ENCODE data around the gene PTPRM.

The PTPRM gene

GRCh38 chr18:8274370-8274769, 707.3 kb downstream of the PTPRM start:
- ATAC-seq, result no peak
- TF ChIP-seq ZFP30 (CRISPR knock-in tag; IDR thresholded peaks at IDR 0.05) (no peak), ZNF8 (CRISPR knock-in tag; IDR thresholded peaks at IDR 0.05) (no peak)

- no peak for ATAC-seq
- TF ChIP-seq ZNF8 (CRISPR knock-in tag; IDR thresholded peaks at IDR 0.05) (no peak), ZFP3 (CRISPR knock-in tag; IDR thresholded peaks at IDR 0.05) (no peak), PATZ1 (CRISPR knock-in tag; IDR thresholded peaks at IDR 0.05; ENCODE audit: borderline replicate concordance) (no peak), POU6F1 (CRISPR knock-in tag; IDR thresholded peaks at IDR 0.05; ENCODE audit: borderline replicate concordance, low read depth) (no peak), OSR1 (CRISPR knock-in tag; IDR thresholded peaks at IDR 0.05) (no peak)
Observed at GRCh38 chr18:8276406-8276805, 709.3 kb downstream of the PTPRM start.

GRCh38 chr18:8277270-8277669, 710.2 kb downstream of the PTPRM start:
- no peak for ATAC-seq
- TF ChIP-seq RARB (CRISPR knock-in tag; IDR thresholded peaks at IDR 0.05), result no peak
- TF ChIP-seq SNAI2 (CRISPR knock-in tag; IDR thresholded peaks at IDR 0.05), result no peak
- no peak for TF ChIP-seq CREB5 (CRISPR knock-in tag; IDR thresholded peaks at IDR 0.05; ENCODE audit: low read depth)
- no peak for TF ChIP-seq CSRNP3 (CRISPR knock-in tag; IDR thresholded peaks at IDR 0.05)
- no peak for TF ChIP-seq ESRRG (CRISPR knock-in tag; IDR thresholded peaks at IDR 0.05)
- TF ChIP-seq POU6F1 (CRISPR knock-in tag; IDR thresholded peaks at IDR 0.05; ENCODE audit: borderline replicate concordance, low read depth), result no peak
- no peak for TF ChIP-seq ZNF70 (CRISPR knock-in tag; IDR thresholded peaks at IDR 0.05)
- TF ChIP-seq GLIS3 (CRISPR knock-in tag; IDR thresholded peaks at IDR 0.05), result no peak
- TF ChIP-seq ZC3H10 (CRISPR knock-in tag; IDR thresholded peaks at IDR 0.05), result no peak
- no peak for TF ChIP-seq TOX (CRISPR knock-in tag; IDR thresholded peaks at IDR 0.05; ENCODE audit: borderline replicate concordance)
- no peak for TF ChIP-seq OSR1 (CRISPR knock-in tag; IDR thresholded peaks at IDR 0.05)
- no peak for TF ChIP-seq ISL1 (CRISPR knock-in tag; IDR thresholded peaks at IDR 0.05)
- TF ChIP-seq ZNF8 (CRISPR knock-in tag; IDR thresholded peaks at IDR 0.05), result no peak
- no peak for TF ChIP-seq TSHZ2 (CRISPR knock-in tag; IDR thresholded peaks at IDR 0.05)
- no peak for TF ChIP-seq ZNF565 (CRISPR knock-in tag; conservative IDR thresholded peaks at IDR 0.05; ENCODE audit: low read depth)
- TF ChIP-seq ZFP30 (CRISPR knock-in tag; IDR thresholded peaks at IDR 0.05), result no peak
- TF ChIP-seq ARNTL (CRISPR knock-in tag; IDR thresholded peaks at IDR 0.05; ENCODE audit: borderline replicate concordance, low read depth), result no peak
- no peak for TF ChIP-seq TCF4 (CRISPR knock-in tag; IDR thresholded peaks at IDR 0.05; ENCODE audit: borderline replicate concordance)

All from SK-N-SH treated with all-trans-retinoic acid at 6 μM for 48 hours (cell line).